Lower leg skin (tissue), 3 donors: Measurements from ENCODE around the gene MORC1.

Source experiments
- CTCF ChIP-seq, 3 donors: fragments of 450-650 bp; IDR thresholded peaks; one replicate each; pipeline ENCODE4 v1.5.1; 2016; ENCODE audit warnings: antibody characterized with exemption in 3 of 3, mild to moderate bottlenecking in 3 of 3, moderate library complexity in 2 of 3
- POLR2A ChIP-seq, 2 donors: fragments of 450-650 bp; IDR thresholded peaks; one replicate each; pipeline ENCODE4 v1.6.1; 2016 to 2017; ENCODE audit warnings: antibody characterized with exemption in 2 of 2, mild to moderate bottlenecking in 1 of 2, moderate library complexity in 1 of 2

- no peak for TF ChIP-seq CTCF (IDR thresholded peaks at IDR 0.05)
- TF ChIP-seq POLR2A (IDR thresholded peaks at IDR 0.05): no peak
Observed at GRCh38 chr3:108918866-108919265, 199.1 kb downstream of the MORC1 start.
